HG03439 (cell line): ENCODE results near the gene FZD1.

ENCODE experiments used
- ATAC-seq: cut with Tn5 transposase; IDR thresholded peaks from one replicate; pipeline ENCODE4 v1.9.1; 2021; ENCODE audit warnings: mild to moderate bottlenecking, moderate library complexity; ENCODE audit not compliant: unreplicated experiment

Gene FZD1

GRCh38 chr7:91264924-91265681, 870 bp downstream of the FZD1 start:
- ATAC-seq: peak; percentile 34

DNA sequence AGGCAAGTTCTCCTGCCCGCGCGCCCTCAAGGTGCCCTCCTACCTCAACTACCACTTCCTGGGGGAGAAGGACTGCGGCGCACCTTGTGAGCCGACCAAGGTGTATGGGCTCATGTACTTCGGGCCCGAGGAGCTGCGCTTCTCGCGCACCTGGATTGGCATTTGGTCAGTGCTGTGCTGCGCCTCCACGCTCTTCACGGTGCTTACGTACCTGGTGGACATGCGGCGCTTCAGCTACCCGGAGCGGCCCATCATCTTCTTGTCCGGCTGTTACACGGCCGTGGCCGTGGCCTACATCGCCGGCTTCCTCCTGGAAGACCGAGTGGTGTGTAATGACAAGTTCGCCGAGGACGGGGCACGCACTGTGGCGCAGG, 1.4 kb downstream of the FZD1 start:
- no peak for ATAC-seq

- no peak for ATAC-seq
Measured at GRCh38 chr7:91266067-91266688, 1.9 kb downstream of the FZD1 start.

GRCh38 chr7:91266689-91267090, 2.5 kb downstream of the FZD1 start:
- no peak for ATAC-seq

- ATAC-seq: no peak
Measured at GRCh38 chr7:91267171-91267955, 3.1 kb downstream of the FZD1 start.

GRCh38 chr7:91270372-91270771, 6.1 kb downstream of the FZD1 start:
- ATAC-seq: no peak

GRCh38 chr7:91276909-91277308, 12.7 kb downstream of the FZD1 start:
- ATAC-seq: peak; percentile 69

- peak; percentile 53 for ATAC-seq
Measured at GRCh38 chr7:91280185-91280584, 16.0 kb downstream of the FZD1 start.

DNA sequence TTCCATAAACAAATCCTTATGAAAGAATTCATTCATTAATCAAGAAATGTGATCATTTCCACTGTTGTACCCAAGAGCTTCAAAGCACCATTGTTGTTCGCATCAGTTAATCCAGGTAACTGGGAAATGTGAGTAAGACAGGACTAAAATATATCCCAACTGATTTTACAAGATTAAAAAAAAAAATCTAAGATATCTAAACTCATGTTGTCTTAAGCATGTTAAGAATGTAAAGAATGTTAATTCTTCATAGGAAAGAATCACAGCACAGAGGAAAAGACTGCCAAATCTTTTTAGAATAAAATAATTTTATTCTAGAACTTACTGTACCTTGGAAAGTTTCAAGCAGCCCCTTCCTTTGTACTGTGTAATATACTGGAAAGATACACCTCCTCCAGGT, 16.4 kb downstream of the FZD1 start:
- ATAC-seq: no peak

- ATAC-seq: no peak
Measured at GRCh38 chr7:91285696-91286355, 21.6 kb downstream of the FZD1 start.

DNA sequence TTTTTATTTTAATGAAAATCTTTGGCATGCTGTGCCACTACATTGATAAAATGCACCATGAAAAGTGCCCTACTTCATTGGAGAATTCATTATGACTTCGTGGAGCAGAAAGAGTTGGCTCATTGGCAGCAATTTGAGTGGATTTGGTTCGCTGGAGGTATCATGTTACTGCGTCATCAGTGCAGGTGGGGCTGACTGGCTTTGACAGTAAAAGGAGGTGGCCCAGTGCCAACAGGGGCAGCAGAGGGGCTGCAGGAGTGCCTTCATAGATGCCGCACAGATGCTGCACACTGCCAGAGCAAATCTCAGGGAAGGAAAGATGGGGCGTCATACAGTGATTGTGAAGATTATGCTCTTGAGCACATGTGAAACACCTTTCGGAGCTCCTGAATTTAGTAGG, 22.2 kb downstream of the FZD1 start:
- ATAC-seq: no peak

GRCh38 chr7:91287371-91288084, 23.3 kb downstream of the FZD1 start:
- ATAC-seq: no peak

GRCh38 chr7:91288208-91288824, 24.1 kb downstream of the FZD1 start:
- no peak for ATAC-seq

DNA sequence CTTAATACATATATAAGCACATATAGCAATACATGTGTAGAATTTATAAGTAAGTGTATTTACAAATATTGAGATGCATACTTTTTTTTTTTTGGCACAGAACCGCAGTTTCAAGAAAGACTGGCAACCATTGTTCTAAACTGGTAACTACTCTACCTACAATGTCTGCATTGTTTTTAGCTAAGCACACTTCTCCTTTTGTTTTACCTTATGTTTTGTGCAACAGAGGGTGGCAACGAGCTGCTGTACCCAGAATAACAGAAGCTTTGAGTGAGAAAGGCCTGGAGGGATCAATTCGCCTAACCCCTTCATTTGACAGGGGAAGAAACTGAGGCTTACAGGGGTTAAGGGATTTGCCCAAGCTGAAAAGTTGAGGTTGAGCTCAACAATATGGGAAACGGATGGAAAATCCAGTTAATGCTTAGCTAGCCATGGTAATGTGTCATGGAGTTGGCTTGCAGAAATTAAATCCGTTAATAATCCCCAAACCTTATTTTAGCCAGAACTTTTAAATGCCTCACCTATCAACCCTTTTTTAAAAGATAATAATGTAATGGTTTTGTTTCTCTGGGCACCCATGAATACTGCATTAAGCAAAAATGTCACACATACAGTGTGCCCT, 25.5 kb downstream of the FZD1 start:
- no peak for ATAC-seq

DNA sequence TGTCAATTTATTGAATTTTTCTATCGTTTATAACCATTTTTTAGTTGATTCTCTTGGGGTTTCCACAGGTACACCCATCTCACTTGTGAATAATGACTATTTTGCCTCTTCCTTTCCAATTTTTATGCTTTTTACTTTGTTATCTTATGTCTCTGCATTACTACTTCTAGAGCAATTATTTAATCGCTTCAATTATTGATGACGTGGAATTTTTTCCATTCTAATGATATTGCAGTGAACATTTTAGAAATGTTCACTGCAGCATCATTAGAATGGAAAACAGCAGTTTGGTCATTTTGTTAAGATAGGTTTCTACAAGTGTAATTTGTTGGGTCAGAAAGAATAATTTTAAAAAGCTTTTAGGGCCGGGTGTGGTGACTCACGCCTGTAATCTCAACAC, 27.1 kb downstream of the FZD1 start:
- ATAC-seq: no peak

- ATAC-seq: no peak
Measured at GRCh38 chr7:91291902-91292301, 27.7 kb downstream of the FZD1 start.

- ATAC-seq: no peak
Measured at GRCh38 chr7:91292506-91292905, 28.3 kb downstream of the FZD1 start.

GRCh38 chr7:91293136-91293535, 28.9 kb downstream of the FZD1 start:
- ATAC-seq: no peak

- ATAC-seq: no peak
Measured at GRCh38 chr7:91293840-91294239, 29.6 kb downstream of the FZD1 start.

DNA sequence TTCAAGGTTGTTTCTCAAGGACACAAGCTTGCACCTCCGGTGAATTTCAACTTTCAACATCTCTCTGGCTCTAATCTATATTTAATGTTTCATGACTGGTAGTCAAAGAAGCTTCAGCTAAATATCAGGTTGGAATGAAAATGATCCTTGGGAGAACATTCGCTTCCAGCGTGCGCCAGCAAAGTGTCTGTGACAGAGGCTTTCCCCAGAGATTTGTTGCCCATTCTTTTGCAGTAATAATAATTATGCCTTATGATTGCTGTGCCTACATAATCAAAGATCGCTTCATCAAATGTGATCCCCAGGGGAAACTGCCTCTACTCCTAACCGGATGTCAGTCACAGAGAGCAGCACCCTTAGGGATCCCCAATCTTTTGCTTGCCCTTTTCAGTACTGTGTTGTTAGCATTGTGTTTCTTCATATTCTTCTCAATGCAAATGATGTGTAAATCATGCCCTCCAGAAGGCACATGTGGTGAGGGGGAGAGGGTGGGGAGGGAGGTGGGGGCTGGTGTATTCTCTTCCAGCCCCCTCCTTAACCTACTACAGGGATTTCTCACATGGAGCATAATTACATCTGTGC, 30.5 kb downstream of the FZD1 start:
- no peak for ATAC-seq
